ENCODE measurements around the gene ZNF331.
A peak's percentile ranks its signal among the peaks of the same experiment; 100 is the strongest.

The ZNF331 gene

DNA sequence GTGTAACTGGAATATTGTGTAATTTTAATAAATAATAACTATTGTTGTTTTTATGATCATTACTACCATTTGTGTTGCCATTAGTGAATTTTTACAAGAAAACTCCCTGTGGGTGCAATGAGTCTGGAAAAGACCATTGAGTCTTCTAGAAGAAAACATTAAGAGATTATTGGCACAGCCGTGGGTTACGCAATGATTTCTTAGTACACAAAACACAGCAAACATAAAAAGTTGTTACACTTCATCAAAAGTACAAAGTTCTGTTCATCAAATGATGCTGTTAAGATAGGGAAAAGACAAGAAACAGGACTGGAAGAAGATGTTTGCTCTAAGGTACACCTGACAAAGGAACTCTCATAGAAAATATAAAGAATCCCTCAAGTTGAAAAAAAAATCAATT, 41.6 kb downstream of the ZNF331 start:
- Histone ChIP-seq H3K4me1 (ENCODE audit: insufficient read depth, low read length) (no peaks in the 10 kb centered on the region), H3K36me3 (ENCODE audit: insufficient read depth, low read length) (peaks cover 40% of the 10 kb centered on the region), H3K27me3 (ENCODE audit: insufficient read depth, low read length, poor library complexity) (no peaks in the 10 kb centered on the region), H3K4me2 (ENCODE audit: insufficient read depth, low read length) (no peak overlapping the region), H2AFZ (ENCODE audit: low read depth, low read length) (no peak overlapping the region), H3K4me3 (ENCODE audit: low read depth in 1 of 2, low read length in 2 of 2) (no peak overlapping the region), H3K27ac (ENCODE audit: low read length) (no peak overlapping the region), H3K79me2 (ENCODE audit: insufficient read depth, low read length) (no peaks in the 10 kb centered on the region), H3K9me3 (ENCODE audit: insufficient read depth, low read length, severe bottlenecking) (peaks cover 14% of the 10 kb centered on the region), H4K20me1 (ENCODE audit: insufficient read depth, low read length) (no peaks in the 10 kb centered on the region), H3K9ac (ENCODE audit: low read depth, low read length) (no peak overlapping the region)
- no peak for DNase-seq
- TF ChIP-seq, protein P1, sequence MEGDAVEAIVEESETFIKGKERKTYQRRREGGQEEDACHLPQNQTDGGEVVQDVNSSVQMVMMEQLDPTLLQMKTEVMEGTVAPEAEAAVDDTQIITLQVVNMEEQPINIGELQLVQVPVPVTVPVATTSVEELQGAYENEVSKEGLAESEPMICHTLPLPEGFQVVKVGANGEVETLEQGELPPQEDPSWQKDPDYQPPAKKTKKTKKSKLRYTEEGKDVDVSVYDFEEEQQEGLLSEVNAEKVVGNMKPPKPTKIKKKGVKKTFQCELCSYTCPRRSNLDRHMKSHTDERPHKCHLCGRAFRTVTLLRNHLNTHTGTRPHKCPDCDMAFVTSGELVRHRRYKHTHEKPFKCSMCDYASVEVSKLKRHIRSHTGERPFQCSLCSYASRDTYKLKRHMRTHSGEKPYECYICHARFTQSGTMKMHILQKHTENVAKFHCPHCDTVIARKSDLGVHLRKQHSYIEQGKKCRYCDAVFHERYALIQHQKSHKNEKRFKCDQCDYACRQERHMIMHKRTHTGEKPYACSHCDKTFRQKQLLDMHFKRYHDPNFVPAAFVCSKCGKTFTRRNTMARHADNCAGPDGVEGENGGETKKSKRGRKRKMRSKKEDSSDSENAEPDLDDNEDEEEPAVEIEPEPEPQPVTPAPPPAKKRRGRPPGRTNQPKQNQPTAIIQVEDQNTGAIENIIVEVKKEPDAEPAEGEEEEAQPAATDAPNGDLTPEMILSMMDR (IDR thresholded peaks at IDR 0.05; ENCODE audit: borderline replicate concordance, extremely low read depth, low read length, poor library complexity, severe bottlenecking) = no peak
- TF ChIP-seq EZH2 (IDR thresholded peaks at IDR 0.05; ENCODE audit: borderline replicate concordance, low read depth, low read length, severe bottlenecking) = no peak
- ATAC-seq (ENCODE audit: insufficient read depth, low read depth) = no peak

DNA sequence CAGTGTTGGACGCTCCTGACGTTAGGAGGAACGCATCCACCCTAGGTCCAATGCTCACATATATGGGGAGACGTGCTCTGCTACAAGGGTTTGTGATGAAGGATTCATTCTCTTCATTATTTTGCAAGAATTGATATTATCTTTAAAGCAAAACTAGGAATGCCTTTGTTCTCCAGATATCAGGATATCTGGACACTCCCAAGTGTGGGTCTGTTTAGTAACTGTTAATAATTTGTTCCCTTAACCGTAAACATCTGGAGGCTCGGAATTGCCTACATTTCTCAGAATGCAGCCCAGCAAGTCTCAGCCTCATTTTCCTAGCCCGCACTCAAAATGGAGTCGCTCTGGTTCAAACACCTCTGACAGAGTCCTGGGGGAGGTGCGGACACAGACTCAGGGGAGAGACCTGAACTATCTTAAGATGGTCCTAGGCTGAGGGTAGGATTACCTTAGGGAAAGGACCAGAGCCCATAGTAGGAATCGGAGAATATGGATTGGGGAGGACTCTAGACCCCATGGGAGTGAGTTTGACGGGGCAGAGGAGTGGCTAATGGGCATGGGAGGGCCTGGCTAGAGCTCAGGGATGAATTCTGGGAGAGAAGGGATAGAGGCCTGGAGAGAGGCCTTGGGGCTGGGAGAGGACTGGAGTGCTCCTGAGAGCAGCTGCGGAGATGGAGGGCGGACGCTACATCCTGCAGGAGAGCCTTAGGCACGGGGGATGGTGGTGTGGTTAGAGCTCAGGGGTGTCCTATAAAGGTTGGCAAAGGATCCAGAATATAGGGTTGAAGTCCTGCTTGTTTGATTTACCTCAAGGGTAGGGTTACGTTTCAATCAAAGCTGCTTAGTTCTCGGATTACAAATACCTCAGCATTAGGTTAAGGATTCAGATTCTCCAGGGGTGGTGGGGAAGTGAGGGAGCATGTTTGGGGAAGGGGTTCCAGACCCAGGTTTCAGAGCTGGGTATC, 43.2 kb downstream of the ZNF331 start:
- ATAC-seq (ENCODE audit: insufficient read depth, low read depth) = 0 out of 3 replicates have a peak, but pooled peaks have one; percentile 12
- Histone ChIP-seq H4K20me1 (ENCODE audit: insufficient read depth, low read length) (no peaks in the 10 kb centered on the region), H3K36me3 (ENCODE audit: insufficient read depth, low read length) (peaks cover 24% of the 10 kb centered on the region), H3K4me3 (ENCODE audit: low read depth in 1 of 2, low read length in 2 of 2) (no peak overlapping the region), H2AFZ (ENCODE audit: low read depth, low read length) (no peak overlapping the region), H3K9me3 (ENCODE audit: insufficient read depth, low read length, severe bottlenecking) (peaks cover 13% of the 10 kb centered on the region), H3K27me3 (ENCODE audit: insufficient read depth, low read length, poor library complexity) (no peaks in the 10 kb centered on the region), H3K4me1 (ENCODE audit: insufficient read depth, low read length) (no peaks in the 10 kb centered on the region), H3K27ac (ENCODE audit: low read length) (no peak overlapping the region), H3K9ac (ENCODE audit: low read depth, low read length) (no peak overlapping the region), H3K4me2 (ENCODE audit: insufficient read depth, low read length) (no peak overlapping the region), H3K79me2 (ENCODE audit: insufficient read depth, low read length) (no peaks in the 10 kb centered on the region)
- TF ChIP-seq EZH2 (IDR thresholded peaks at IDR 0.05; ENCODE audit: borderline replicate concordance, low read depth, low read length, severe bottlenecking) = no peak
- DNase-seq = no peak

DNA sequence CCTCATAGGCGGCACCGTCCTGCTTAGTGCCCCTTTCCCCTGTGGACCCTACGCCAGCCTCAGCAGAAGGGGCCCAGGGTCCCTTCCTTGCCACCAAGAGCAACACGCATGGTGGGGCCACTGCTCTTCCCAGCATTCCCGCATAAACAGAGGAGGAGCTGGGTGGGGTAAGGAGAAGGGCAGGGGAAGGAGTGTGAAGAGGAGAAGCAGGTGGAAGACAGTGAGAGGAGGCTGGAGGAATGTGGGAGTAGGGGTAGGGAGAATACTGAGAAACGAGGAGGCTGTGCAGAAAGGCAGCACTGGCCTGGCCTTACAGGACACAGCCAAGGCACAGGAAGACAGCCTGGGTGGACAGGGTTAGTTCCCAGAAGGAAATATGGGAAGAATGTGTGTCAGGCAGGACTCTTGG, 43.9 kb downstream of the ZNF331 start:
- Histone ChIP-seq H3K4me1 (ENCODE audit: insufficient read depth, low read length) (no peaks in the 10 kb centered on the region), H3K9ac (ENCODE audit: low read depth, low read length) (no peak overlapping the region), H3K27ac (ENCODE audit: low read length) (no peak overlapping the region), H3K27me3 (ENCODE audit: insufficient read depth, low read length, poor library complexity) (no peaks in the 10 kb centered on the region), H3K4me3 (ENCODE audit: low read depth in 1 of 2, low read length in 2 of 2) (no peak overlapping the region), H4K20me1 (ENCODE audit: insufficient read depth, low read length) (no peaks in the 10 kb centered on the region), H3K9me3 (ENCODE audit: insufficient read depth, low read length, severe bottlenecking) (peaks cover 6% of the 10 kb centered on the region), H2AFZ (ENCODE audit: low read depth, low read length) (no peak overlapping the region), H3K4me2 (ENCODE audit: insufficient read depth, low read length) (no peak overlapping the region), H3K79me2 (ENCODE audit: insufficient read depth, low read length) (no peaks in the 10 kb centered on the region), H3K36me3 (ENCODE audit: insufficient read depth, low read length) (peaks cover 17% of the 10 kb centered on the region)
- ATAC-seq (ENCODE audit: insufficient read depth, low read depth) (no peak), DNase-seq (no peak)
- TF ChIP-seq, protein P1 (IDR thresholded peaks at IDR 0.05; ENCODE audit: borderline replicate concordance, extremely low read depth, low read length, poor library complexity, severe bottlenecking) = no peak
- TF ChIP-seq EZH2 (IDR thresholded peaks at IDR 0.05; ENCODE audit: borderline replicate concordance, low read depth, low read length, severe bottlenecking) = no peak

DNA sequence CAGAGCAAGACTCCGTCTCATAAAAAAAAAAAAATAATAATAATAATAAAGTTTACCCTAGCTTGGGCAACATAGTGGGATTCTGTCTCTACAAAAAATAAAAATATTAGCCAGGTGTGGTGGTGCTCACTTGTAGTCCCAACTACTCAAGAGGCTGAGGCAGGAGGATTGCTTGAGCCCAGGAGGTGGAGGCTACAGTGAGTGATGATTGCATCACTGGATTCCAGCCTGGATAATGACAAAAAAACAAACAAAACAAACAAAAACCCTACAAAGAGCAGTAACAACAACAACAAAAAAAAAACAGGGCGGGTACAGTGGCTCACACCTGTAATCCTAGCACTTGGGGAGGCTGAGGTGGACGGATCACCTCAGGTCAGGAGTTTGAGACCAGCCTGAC, 45.2 kb downstream of the ZNF331 start:
- H3K9ac ChIP-seq (ENCODE audit: low read depth, low read length) = no peak overlapping the region
- H3K4me3 ChIP-seq (ENCODE audit: low read depth in 1 of 2, low read length in 2 of 2) = no peak overlapping the region
- no peak for TF ChIP-seq EZH2 (IDR thresholded peaks at IDR 0.05; ENCODE audit: borderline replicate concordance, low read depth, low read length, severe bottlenecking)
- TF ChIP-seq, protein P1 (IDR thresholded peaks at IDR 0.05; ENCODE audit: borderline replicate concordance, extremely low read depth, low read length, poor library complexity, severe bottlenecking) = no peak
- no peak overlapping the region for H3K27ac ChIP-seq (ENCODE audit: low read length)
- no peak for ATAC-seq (ENCODE audit: insufficient read depth, low read depth)
- H3K9me3 ChIP-seq (ENCODE audit: insufficient read depth, low read length, severe bottlenecking) = no peaks in the 10 kb centered on the region
- H3K27me3 ChIP-seq (ENCODE audit: insufficient read depth, low read length, poor library complexity) = no peaks in the 10 kb centered on the region
- H3K4me2 ChIP-seq (ENCODE audit: insufficient read depth, low read length) = no peak overlapping the region
- no peaks in the 10 kb centered on the region for H3K79me2 ChIP-seq (ENCODE audit: insufficient read depth, low read length)
- peaks cover 4% of the 10 kb centered on the region for H3K36me3 ChIP-seq (ENCODE audit: insufficient read depth, low read length)
- H4K20me1 ChIP-seq (ENCODE audit: insufficient read depth, low read length) = no peaks in the 10 kb centered on the region
- H2AFZ ChIP-seq (ENCODE audit: low read depth, low read length) = no peak overlapping the region
- H3K4me1 ChIP-seq (ENCODE audit: insufficient read depth, low read length) = no peaks in the 10 kb centered on the region
- DNase-seq = no peak
